ENCODE data around the gene MTERF1. TPM values are rescaled to one million over a fixed set of nuclear protein-coding genes. Genes with fewer than 3 reads are reported as not detected.

Gene MTERF1
- total and polyA plus RNA-seq, 2 of the 13 experiments (the other 11 are each of a cell fraction or from before 2014, with no cell fraction given), result 5.5 to 19.3 TPM

- ChIA-PET POLR2A (no interaction called here), CTCF (ENCODE audit: low intra/inter-chr PET ratio, low total read pairs) (no interaction called here)
- no peak overlapping the region for H3K4me3 ChIP-seq (replicated peaks in 1 of 3; ENCODE audit: insufficient read depth in 1 of 3, low read depth in 2 of 3, low read length in 3 of 3)
- no peaks in the 10 kb centered on the region for H3K79me2 ChIP-seq (ENCODE audit: insufficient read depth, low read length)
- H3K4me2 ChIP-seq (ENCODE audit: low read depth, low read length), result no peak overlapping the region
- H3K27ac ChIP-seq (ENCODE audit: extremely low read length, insufficient read depth, low read length), result no peak overlapping the region
- ATAC-seq (no peak), DNase-seq (ENCODE audit: low spot score) (no peak), FAIRE-seq (no peak)
- H3K36me3 ChIP-seq (replicated peaks in 1 of 2; ENCODE audit: control insufficient read depth in 1 of 2, insufficient read depth in 2 of 2, low read length in 2 of 2), result no peaks in the 10 kb centered on the region
- in situ Hi-C loops (cut with HindIII; ENCODE audit: extremely low pct_ligation_motif_present, low pct_unique_long_range_greater_than_20kb), result no loop called here
- TF ChIP-seq RFXANK (CRISPR knock-in tag; IDR thresholded peaks at IDR 0.05) (no peak), RFX3 (CRISPR knock-in tag; IDR thresholded peaks at IDR 0.05) (no peak), ZNF205 (CRISPR knock-in tag; IDR thresholded peaks at IDR 0.05) (no peak), ZNF251 (CRISPR knock-in tag; IDR thresholded peaks at IDR 0.05) (no peak), ZNF614 (CRISPR knock-in tag; IDR thresholded peaks at IDR 0.05; ENCODE audit: borderline replicate concordance) (no peak)
- TF ChIP-seq, protein P1, sequence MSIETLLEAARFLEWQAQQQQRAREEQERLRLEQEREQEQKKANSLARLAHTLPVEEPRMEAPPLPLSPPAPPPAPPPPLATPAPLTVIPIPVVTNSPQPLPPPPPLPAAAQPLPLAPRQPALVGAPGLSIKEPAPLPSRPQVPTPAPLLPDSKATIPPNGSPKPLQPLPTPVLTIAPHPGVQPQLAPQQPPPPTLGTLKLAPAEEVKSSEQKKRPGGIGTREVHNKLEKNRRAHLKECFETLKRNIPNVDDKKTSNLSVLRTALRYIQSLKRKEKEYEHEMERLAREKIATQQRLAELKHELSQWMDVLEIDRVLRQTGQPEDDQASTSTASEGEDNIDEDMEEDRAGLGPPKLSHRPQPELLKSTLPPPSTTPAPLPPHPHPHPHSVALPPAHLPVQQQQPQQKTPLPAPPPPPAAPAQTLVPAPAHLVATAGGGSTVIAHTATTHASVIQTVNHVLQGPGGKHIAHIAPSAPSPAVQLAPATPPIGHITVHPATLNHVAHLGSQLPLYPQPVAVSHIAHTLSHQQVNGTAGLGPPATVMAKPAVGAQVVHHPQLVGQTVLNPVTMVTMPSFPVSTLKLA (IDR thresholded peaks at IDR 0.05), result no peak
- no peaks in the 10 kb centered on the region for H3K27me3 ChIP-seq (ENCODE audit: control insufficient read depth in 1 of 2, insufficient read depth in 2 of 2, low read length in 2 of 2)
- intact Hi-C loops (cut with micrococcal nuclease; ENCODE audit: unreplicated experiment), result no loop called here
- no peak overlapping the region for H3K9ac ChIP-seq (ENCODE audit: insufficient read depth, low read depth, low read length)
- no peak overlapping the region for H2AFZ ChIP-seq (ENCODE audit: low read length)
- no peaks in the 10 kb centered on the region for H4K20me1 ChIP-seq (ENCODE audit: insufficient read depth, low read length)
- no peaks in the 10 kb centered on the region for H3K4me1 ChIP-seq (ENCODE audit: insufficient read depth, low read length)
- no peaks in the 10 kb centered on the region for H3K9me3 ChIP-seq (ENCODE audit: low read length)
- no TSS peak for BruUV-seq (replicated peaks)
- whole genome bisulfite sequencing (ENCODE audit: low lambda C conversion rate), result 65% methylated on average over 7 of the region's 7 CpGs
These were observed 47.9 kb downstream of the MTERF1 start for GRCh38 chr7:91832493-91833045.

GRCh38 chr7:91827169-91827568 lies 53.3 kb downstream of the MTERF1 start:
- intact Hi-C loops (cut with micrococcal nuclease; ENCODE audit: unreplicated experiment), result no loop called here

More at GRCh38 chr7:91827169-91827568, 53.3 kb downstream of the MTERF1 start:
- no TSS peak for BruUV-seq (replicated peaks)
- no peak for ATAC-seq
- CTCF ChIA-PET (ENCODE audit: low intra/inter-chr PET ratio, low total read pairs), result no interaction called here
- Histone ChIP-seq H3K4me2 (ENCODE audit: low read depth, low read length) (no peak overlapping the region), H3K27me3 (ENCODE audit: control insufficient read depth in 1 of 2, insufficient read depth in 2 of 2, low read length in 2 of 2) (no peaks in the 10 kb centered on the region), H4K20me1 (ENCODE audit: insufficient read depth, low read length) (no peaks in the 10 kb centered on the region), H3K9me3 (ENCODE audit: low read length) (no peaks in the 10 kb centered on the region), H3K4me3 (replicated peaks in 1 of 3; ENCODE audit: insufficient read depth in 1 of 3, low read depth in 2 of 3, low read length in 3 of 3) (no peak overlapping the region), H3K27ac (ENCODE audit: extremely low read length, insufficient read depth, low read length) (no peak overlapping the region), H3K79me2 (ENCODE audit: insufficient read depth, low read length) (no peaks in the 10 kb centered on the region), H2AFZ (ENCODE audit: low read length) (no peak overlapping the region), H3K4me1 (ENCODE audit: insufficient read depth, low read length) (no peaks in the 10 kb centered on the region), H3K36me3 (replicated peaks in 1 of 2; ENCODE audit: control insufficient read depth in 1 of 2, insufficient read depth in 2 of 2, low read length in 2 of 2) (no peaks in the 10 kb centered on the region), H3K9ac (ENCODE audit: insufficient read depth, low read depth, low read length) (no peak overlapping the region)
- in situ Hi-C loops (cut with HindIII; ENCODE audit: extremely low pct_ligation_motif_present, low pct_unique_long_range_greater_than_20kb), result no loop called here
- DNase-seq (ENCODE audit: low spot score), result no peak
- WGBS (ENCODE audit: low lambda C conversion rate), result 61% methylated on average over 2 of the region's 2 CpGs
- POLR2A ChIA-PET, result no interaction called here
- no peak for FAIRE-seq
- no peak for TF ChIP-seq ARNTL (CRISPR knock-in tag; IDR thresholded peaks at IDR 0.05)
- TF ChIP-seq SP5 (CRISPR knock-in tag; IDR thresholded peaks at IDR 0.05; ENCODE audit: borderline replicate concordance, low read depth), result no peak
- no peak for TF ChIP-seq ZNF607 (CRISPR knock-in tag; IDR thresholded peaks at IDR 0.05; ENCODE audit: borderline replicate concordance)
- no peak for TF ChIP-seq ZNF510 (CRISPR knock-in tag; IDR thresholded peaks at IDR 0.05; ENCODE audit: low read depth)
- TF ChIP-seq, protein P2, sequence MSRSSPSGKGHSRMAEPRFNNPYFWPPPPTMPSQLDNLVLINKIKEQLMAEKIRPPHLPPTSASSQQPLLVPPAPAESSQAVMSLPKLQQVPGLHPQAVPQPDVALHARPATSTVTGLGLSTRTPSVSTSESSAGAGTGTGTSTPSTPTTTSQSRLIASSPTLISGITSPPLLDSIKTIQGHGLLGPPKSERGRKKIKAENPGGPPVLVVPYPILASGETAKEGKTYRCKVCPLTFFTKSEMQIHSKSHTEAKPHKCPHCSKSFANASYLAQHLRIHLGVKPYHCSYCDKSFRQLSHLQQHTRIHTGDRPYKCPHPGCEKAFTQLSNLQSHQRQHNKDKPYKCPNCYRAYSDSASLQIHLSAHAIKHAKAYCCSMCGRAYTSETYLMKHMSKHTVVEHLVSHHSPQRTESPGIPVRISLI (CRISPR knock-in tag; IDR thresholded peaks at IDR 0.05; ENCODE audit: borderline replicate concordance), result no peak
- no peak for TF ChIP-seq NFKB2 (CRISPR knock-in tag; IDR thresholded peaks at IDR 0.05; ENCODE audit: borderline replicate concordance)
- no peak for TF ChIP-seq NR2F6 (IDR thresholded peaks at IDR 0.05)
- no peak for TF ChIP-seq NR2F6 (CRISPR knock-in tag; IDR thresholded peaks at IDR 0.05)
- TF ChIP-seq EEA1 (CRISPR knock-in tag; IDR thresholded peaks at IDR 0.05; ENCODE audit: borderline replicate concordance), result no peak
- no peak for TF ChIP-seq SAFB2 (CRISPR knock-in tag; IDR thresholded peaks at IDR 0.05; ENCODE audit: borderline replicate concordance, low read depth)
- TF ChIP-seq DPF2 (CRISPR knock-in tag; IDR thresholded peaks at IDR 0.05; ENCODE audit: borderline replicate concordance, low read depth), result no peak
- TF ChIP-seq ZNF563 (CRISPR knock-in tag; IDR thresholded peaks at IDR 0.05), result no peak
